Measurements from ENCODE around the gene SPTBN1. TPM values are rescaled to one million over a fixed set of nuclear protein-coding genes. Genes with fewer than 3 reads are reported as not detected.
A peak's percentile ranks its signal among the peaks of the same experiment; 100 is the strongest.
"Not testable (repeated sequence)": the region's sequence is repeated elsewhere in the genome, so short reads cannot be mapped to it uniquely, and the experiment has no call there.

The SPTBN1 gene
- total RNA-seq, 4 donors from 2014 or later, result 353 to 606 (median 498) TPM

- WGBS, 2 donors (ENCODE audit: low coverage in 1 of 2), result 82 to 91% methylated on average over 4 to 6 of the region's 9 CpGs
- no peak for TF ChIP-seq POLR2AphosphoS5 (IDR thresholded peaks at IDR 0.05)
- TF ChIP-seq CTCF (IDR thresholded peaks at IDR 0.05), result no peak
- TF ChIP-seq POLR2A (IDR thresholded peaks at IDR 0.05), result no peak
- TF ChIP-seq EP300 (IDR thresholded peaks at IDR 0.05), result no peak
- Histone ChIP-seq H3K9me3 (no peaks in the 10 kb centered on the region), H3K4me3 (no peak overlapping the region), H3K27ac (peak overlapping the region in 2 of 4 donors; percentile 27 to 53), H3K36me3 (peaks cover 0 to 46% of the 10 kb centered on the region in 2 donors), H3K27me3 (no peaks in the 10 kb centered on the region), H3K4me1 (peaks cover 0 to 87% (median 3%) of the 10 kb centered on the region in 3 donors)
- ATAC-seq, result no peak
These were observed 69.2 kb downstream of the SPTBN1 start for GRCh38 chr2:54525321-54525720.

DNA sequence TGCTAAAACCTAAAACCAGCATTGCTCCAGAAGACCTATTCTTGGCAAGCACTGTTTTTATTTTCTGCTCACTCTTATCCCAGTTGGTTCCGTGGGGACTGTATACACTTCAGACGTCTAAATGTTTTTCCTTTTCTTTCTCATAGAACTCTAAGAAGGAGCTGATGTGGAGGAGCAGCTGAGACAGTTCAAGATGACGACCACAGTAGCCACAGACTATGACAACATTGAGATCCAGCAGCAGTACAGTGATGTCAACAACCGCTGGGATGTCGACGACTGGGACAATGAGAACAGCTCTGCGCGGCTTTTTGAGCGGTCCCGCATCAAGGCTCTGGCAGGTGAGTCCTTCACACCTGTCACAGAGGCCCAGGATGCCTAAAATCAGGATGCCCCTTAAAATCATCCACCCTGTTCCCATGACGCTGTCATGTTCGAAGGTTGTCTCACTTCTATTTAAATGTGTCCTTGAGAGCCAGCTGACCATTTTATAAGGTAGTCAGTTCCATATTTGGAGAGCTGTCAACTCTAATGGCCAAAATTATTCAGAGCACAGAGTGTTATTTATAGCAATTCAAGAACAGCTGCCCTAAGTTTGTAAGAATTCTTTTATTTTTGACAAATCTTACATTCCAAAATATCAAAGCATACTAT is 70.2 kb downstream of the SPTBN1 start:
- no peak for ATAC-seq
- Histone ChIP-seq H3K4me1 (peaks cover 0 to 84% (median 3%) of the 10 kb centered on the region in 3 donors), H3K9me3 (no peaks in the 10 kb centered on the region), H3K4me3 (no peak overlapping the region), H3K27me3 (no peaks in the 10 kb centered on the region), H3K36me3 (peaks cover 0 to 53% of the 10 kb centered on the region in 2 donors), H3K27ac (peak overlapping the region in 3 of 4 donors; percentile 8 to 41 (median 29))
- TF ChIP-seq POLR2AphosphoS5 (IDR thresholded peaks at IDR 0.05), result no peak
- no peak for TF ChIP-seq POLR2A (IDR thresholded peaks at IDR 0.05)
- no peak for TF ChIP-seq EP300 (IDR thresholded peaks at IDR 0.05)
- TF ChIP-seq CTCF (IDR thresholded peaks at IDR 0.05), result no peak
- WGBS, 2 donors (ENCODE audit: low coverage in 1 of 2), result 75 to 78% methylated on average over 4 to 11 of the region's 12 CpGs

GRCh38 chr2:54528311-54528955 is 72.3 kb downstream of the SPTBN1 start:
- Histone ChIP-seq H3K36me3 (peaks cover 0 to 58% of the 10 kb centered on the region in 2 donors), H3K4me3 (no peak overlapping the region), H3K27ac (no peak overlapping the region), H3K27me3 (no peaks in the 10 kb centered on the region), H3K9me3 (no peaks in the 10 kb centered on the region), H3K4me1 (peaks cover 0 to 87% (median 0%) of the 10 kb centered on the region in 3 donors)
- TF ChIP-seq CTCF (IDR thresholded peaks at IDR 0.05) (no peak), POLR2A (IDR thresholded peaks at IDR 0.05) (no peak), EP300 (IDR thresholded peaks at IDR 0.05) (no peak)
- 18 to 40% methylated on average over 1 of the region's 1 CpG for WGBS, 2 donors (ENCODE audit: low coverage in 1 of 2)
- no peak for ATAC-seq

DNA sequence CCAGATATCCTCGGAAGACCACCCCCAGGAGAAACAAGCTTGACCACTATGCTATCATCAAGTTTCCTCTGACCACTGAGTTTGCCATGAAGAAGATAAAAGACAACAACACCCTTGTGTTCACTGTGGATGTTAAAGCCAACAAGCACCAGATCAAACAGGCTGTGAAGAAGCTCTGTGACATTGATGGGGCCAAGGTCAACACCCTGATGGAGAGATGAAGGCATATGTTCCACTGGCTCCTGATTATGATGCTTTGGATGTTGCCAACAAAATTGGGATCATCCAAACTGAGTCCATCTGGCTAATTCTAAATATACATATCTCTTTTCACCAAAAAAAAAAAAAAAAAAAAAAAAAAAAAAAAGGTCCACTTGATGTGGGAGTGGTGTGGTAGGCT is 73.4 kb downstream of the SPTBN1 start:
- H3K4me3 ChIP-seq, H3K27me3 ChIP-seq, ATAC-seq, H3K9me3 ChIP-seq: not testable (repeated sequence)
- peaks cover 0 to 84% (median 0%) of the 10 kb centered on the region in 3 donors for H3K4me1 ChIP-seq
- H3K27ac ChIP-seq, result peak overlapping the region in 1 of 4 donors; percentile 7
- WGBS, 2 donors (ENCODE audit: low coverage in 1 of 2), result 100% methylated on average over 1 of the region's 1 CpG
- peaks cover 0 to 64% of the 10 kb centered on the region in 2 donors for H3K36me3 ChIP-seq

DNA sequence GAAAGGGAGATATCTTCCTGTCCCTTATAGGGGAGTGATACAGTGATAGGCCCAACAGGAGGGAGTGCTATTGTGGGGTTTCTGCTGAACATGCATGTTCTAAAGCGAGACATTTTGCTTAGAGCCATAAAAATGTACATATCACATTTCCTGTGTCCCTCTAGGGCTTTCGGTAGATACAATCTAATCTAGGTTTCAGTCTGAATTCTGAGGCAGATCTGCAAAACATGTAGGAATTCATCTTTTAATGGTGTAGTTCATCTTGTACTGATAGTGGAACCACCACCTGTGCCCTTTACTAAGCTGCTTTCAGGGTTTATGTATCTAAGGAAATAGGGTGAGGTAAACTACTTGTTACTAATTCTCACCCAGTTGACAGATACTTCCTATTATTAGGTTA is 73.8 kb downstream of the SPTBN1 start:
- Histone ChIP-seq H3K4me1 (peaks cover 0 to 84% (median 3%) of the 10 kb centered on the region in 3 donors), H3K4me3 (no peak overlapping the region), H3K9me3 (no peaks in the 10 kb centered on the region), H3K27ac (no peak overlapping the region), H3K36me3 (peaks cover 0 to 67% of the 10 kb centered on the region in 2 donors), H3K27me3 (no peaks in the 10 kb centered on the region)
- 72 to 95% methylated on average over 2 of the region's 2 CpGs for WGBS, 2 donors (ENCODE audit: low coverage in 1 of 2)
- ATAC-seq, result no peak
- no peak for TF ChIP-seq POLR2AphosphoS5 (IDR thresholded peaks at IDR 0.05)
- no peak for TF ChIP-seq POLR2A (IDR thresholded peaks at IDR 0.05)
- TF ChIP-seq CTCF (IDR thresholded peaks at IDR 0.05), result no peak
- TF ChIP-seq EP300 (IDR thresholded peaks at IDR 0.05), result no peak

Measured in gastroesophageal sphincter (tissue), 4 donors.